Suprapubic skin (tissue), 3 donors: Measurements from ENCODE around the gene ST3GAL5.

ENCODE experiments used
- CTCF ChIP-seq, 2 donors: fragments of 200-600 bp in 1 of 2; fragments of 450-650 bp in 1 of 2; sonication (generic) in 1 of 2; IDR thresholded peaks; one replicate each; pipeline ENCODE4 v1.5.1; 2016 to 2019; ENCODE audit warnings: antibody characterized with exemption in 2 of 2, mild to moderate bottlenecking in 1 of 2, moderate library complexity in 1 of 2
- EP300 ChIP-seq: sonication (generic); formaldehyde crosslinking; IDR thresholded peaks from one replicate; pipeline ENCODE4 v1.6.1; 2017; ENCODE audit warnings: antibody characterized with exemption

- TF ChIP-seq CTCF (IDR thresholded peaks at IDR 0.05) (no peak), EP300 (no peak)
Measured at GRCh38 chr2:85913884-85914881, 25.4 kb upstream of the ST3GAL5 start.
